Spinal cord (tissue), 10 donors: Measurements from ENCODE around the gene TRAF3IP3. TPM values are rescaled to one million over a fixed set of nuclear protein-coding genes. Genes with fewer than 3 reads are reported as not detected.

Experiments
- DNase-seq, 6 donors: peaks; one replicate each; pipeline versions ENCODE4 v3.0.0 to v3.0.0-alpha.2; 2013 to 2015; ENCODE audit warnings: low spot score in 6 of 6, low read depth in 4 of 6
- H3K27ac ChIP-seq: one replicate; pipeline ENCODE4 v1.5.1; 2013; ENCODE audit warnings: low read depth, low read length, control low read depth
- H3K27me3 ChIP-seq: one replicate; pipeline ENCODE4 v1.6.1; 2013; ENCODE audit warnings: low read length; ENCODE audit not compliant: control insufficient read depth, insufficient read depth
- H3K36me3 ChIP-seq: one replicate; pipeline ENCODE4 v1.6.1; 2013; ENCODE audit warnings: low read length; ENCODE audit not compliant: control insufficient read depth, insufficient read depth
- H3K4me1 ChIP-seq: one replicate; pipeline ENCODE4 v1.6.1; 2013; ENCODE audit warnings: low read length; ENCODE audit not compliant: control insufficient read depth, insufficient read depth
- H3K4me3 ChIP-seq: one replicate; pipeline ENCODE4 v1.5.1; 2013; ENCODE audit warnings: low read depth, low read length, control low read depth
- H3K9me3 ChIP-seq: one replicate; pipeline ENCODE4 v1.6.1; 2013; ENCODE audit warnings: low read length; ENCODE audit not compliant: control insufficient read depth, insufficient read depth
- WGBS: methylation state at CpG from one replicate; pipeline ENCODE4 v1.1.5; 2013; ENCODE audit warnings: missing lambda C conversion rate; ENCODE audit not compliant: insufficient coverage; 5-methylcytosine and 5-hydroxymethylcytosine counted together
- polyA plus RNA-seq, 2 donors: library from polyadenylated mRNA; unstranded; fragments of 120-200 nt; gene quantifications; one replicate each; pipeline ENCODE4 v1.2.1, GENCODE V29; 2013; ENCODE audit not compliant: insufficient read length in 2 of 2
- total RNA-seq, 2 donors: library from RNA; depleted of rRNA in 1 of 2; stranded (reverse); fragments of 120-200 nt in 1 of 2; fragments of >200 nt in 1 of 2; gene quantifications; one replicate each; pipeline versions ENCODE4 v1.2.3 to v1.2.4, GENCODE V29; 2013 to 2014
- donor health status: healthy.

The TRAF3IP3 gene
- total and polyA plus RNA-seq, 4 donors = 0.95 to 2.8 (median 1.5) TPM

DNA sequence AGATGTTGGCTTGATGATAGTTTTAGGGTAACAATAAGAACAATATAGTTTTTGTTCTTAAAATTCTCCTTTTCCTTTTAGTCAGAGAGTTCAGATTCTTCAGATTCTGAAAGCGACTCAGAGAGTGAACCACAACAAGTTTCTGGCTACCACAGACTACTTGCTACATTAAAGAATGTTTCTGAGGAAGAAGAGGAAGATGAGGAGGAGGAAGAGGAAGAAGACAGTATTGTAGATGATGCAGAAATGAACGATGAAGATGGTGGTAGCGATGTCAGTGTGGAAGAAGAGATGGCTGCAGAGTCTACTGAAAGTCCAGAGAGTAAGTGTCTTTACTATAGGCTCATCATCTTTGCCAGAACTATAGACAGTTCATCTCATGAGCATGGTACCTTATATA is 74.9 kb downstream of the TRAF3IP3 start:
- no peak overlapping the region for H3K4me3 ChIP-seq
- H3K27ac ChIP-seq = no peak overlapping the region
- no peak for DNase-seq
- peaks cover 18% of the 10 kb centered on the region for H3K4me1 ChIP-seq
- H3K27me3 ChIP-seq = no peaks in the 10 kb centered on the region
- H3K36me3 ChIP-seq = peaks cover 12% of the 10 kb centered on the region
- H3K9me3 ChIP-seq = no peaks in the 10 kb centered on the region
- 100% methylated on average over 2 of the region's 3 CpGs for WGBS

- no CpG with 5 or more reads among the region's 1 CpG for WGBS
- no peaks in the 10 kb centered on the region for H3K9me3 ChIP-seq
- no peak for DNase-seq
- H3K4me3 ChIP-seq = no peak overlapping the region
- H3K4me1 ChIP-seq = peaks cover 18% of the 10 kb centered on the region
- peaks cover 12% of the 10 kb centered on the region for H3K36me3 ChIP-seq
- no peaks in the 10 kb centered on the region for H3K27me3 ChIP-seq
- H3K27ac ChIP-seq = no peak overlapping the region
Observed at GRCh38 chr1:209831615-209832014, 75.8 kb downstream of the TRAF3IP3 start.

Other genes with a start within 250 kb of the TRAF3IP3 start
- 1 to 10 TPM; 2.1 to 6.8 TPM for gene CAMK1G, start 172.3 kb upstream of the TRAF3IP3 start, total RNA-seq
- 10 to 100 TPM; 10.7 to 10.8 TPM for gene CAMK1G, start 172.3 kb upstream of the TRAF3IP3 start, polyA plus RNA-seq
- 1 to 10 TPM in 1 of 2 donors, under 1 TPM in 1; 0.89 to 1.3 TPM for gene LAMB3, start 103.6 kb upstream of the TRAF3IP3 start, total RNA-seq
- 1 to 10 TPM; 4.1 to 6.0 TPM for gene LAMB3, start 103.6 kb upstream of the TRAF3IP3 start, polyA plus RNA-seq
- gene G0S2, start 80.6 kb upstream of the TRAF3IP3 start, total RNA-seq = 1 to 10 TPM; 1.7 to 6.1 TPM
- 1 to 10 TPM; 6.0 to 6.3 TPM for gene G0S2, start 80.6 kb upstream of the TRAF3IP3 start, polyA plus RNA-seq
- gene HSD11B1, start 51.2 kb upstream of the TRAF3IP3 start, total RNA-seq = under 1 TPM; 0.22 to 0.40 TPM
- gene HSD11B1, start 51.2 kb upstream of the TRAF3IP3 start, polyA plus RNA-seq = under 1 TPM; 0.38 to 0.75 TPM
- gene C1orf74, start 28.5 kb downstream of the TRAF3IP3 start, total RNA-seq = 1 to 10 TPM; 2.6 to 3.6 TPM
- gene C1orf74, start 28.5 kb downstream of the TRAF3IP3 start, polyA plus RNA-seq = 1 to 10 TPM; 2.0 to 2.3 TPM
- 1 to 10 TPM in 1 of 2 donors, under 1 TPM in 1; 0.99 to 2.8 TPM for gene IRF6, start 50.1 kb downstream of the TRAF3IP3 start, total RNA-seq
- gene IRF6, start 50.1 kb downstream of the TRAF3IP3 start, polyA plus RNA-seq = 1 to 10 TPM; 1.2 TPM
- 1 to 10 TPM; 7.6 to 9.0 TPM for gene UTP25, start 71.9 kb downstream of the TRAF3IP3 start, total RNA-seq
- gene UTP25, start 71.9 kb downstream of the TRAF3IP3 start, polyA plus RNA-seq = 1 to 10 TPM; 6.5 to 7.2 TPM
- 10 to 100 TPM in 1 of 2 donors, 1 to 10 TPM in 1; 8.5 to 25.1 TPM for gene SYT14, start 182.2 kb downstream of the TRAF3IP3 start, total RNA-seq
- gene SYT14, start 182.2 kb downstream of the TRAF3IP3 start, polyA plus RNA-seq = 1 to 10 TPM; 5.1 to 6.9 TPM